GM20000 (cell line): ENCODE results near the gene DYNLRB1.
"Not testable (repeated sequence)": the region's sequence is repeated elsewhere in the genome, so short reads cannot be mapped to it uniquely, and the experiment has no call there.

Experiments used
- DNase-seq: peaks from one replicate; pipeline ENCODE4 v3.0.0; 2012; ENCODE audit warnings: low spot score
- TF ChIP-seq, protein P1 (sequence below): IDR thresholded peaks from 2 replicates; pipeline ENCODE4 v1.5.1; 2012; ENCODE audit warnings: mild to moderate bottlenecking, control low read depth; ENCODE audit errors: extremely low read depth, missing control alignments

DYNLRB1 gene

DNA sequence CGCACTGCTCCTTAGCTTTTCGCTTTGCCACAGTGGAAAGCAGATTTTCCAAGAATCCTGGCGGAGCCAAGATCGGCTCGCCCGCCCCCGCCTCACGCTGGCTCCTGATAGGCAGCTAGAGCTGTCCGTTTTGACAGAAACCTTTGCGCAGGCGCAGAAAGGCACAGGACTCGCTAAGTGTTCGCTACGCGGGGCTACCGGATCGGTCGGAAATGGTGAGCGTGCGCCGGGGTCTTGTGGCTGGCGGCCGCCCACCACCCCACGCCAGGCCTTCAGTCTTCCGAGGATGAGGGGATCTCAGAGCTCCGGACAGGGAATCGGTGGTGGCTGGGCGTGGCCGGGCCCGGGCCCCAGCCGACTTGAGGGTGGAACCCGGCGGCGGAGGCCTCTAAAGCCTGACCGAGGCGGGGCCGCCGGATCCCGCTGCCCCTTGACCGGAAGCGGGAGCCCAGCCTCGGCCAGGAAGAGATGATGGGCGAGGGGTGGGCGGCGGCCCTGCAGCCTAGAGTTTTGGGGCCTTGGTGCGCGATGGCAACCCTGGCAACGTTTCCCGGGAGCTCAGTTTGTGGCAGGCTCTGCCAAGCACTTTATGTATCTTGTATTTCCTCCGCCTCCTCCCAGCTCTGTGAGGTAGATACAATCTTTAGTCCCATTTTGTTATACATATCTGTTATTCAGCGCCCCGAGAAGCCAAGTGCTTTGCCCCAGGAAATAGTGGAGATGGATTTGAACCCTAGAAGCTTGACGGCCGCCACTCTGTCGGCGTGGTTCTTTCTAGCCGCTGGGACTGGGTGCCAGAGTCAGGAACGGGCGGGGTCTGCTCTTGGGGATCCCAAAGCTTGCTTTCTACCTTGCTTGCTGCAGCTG lies at the start of gene DYNLRB1:
Gene DYNLRB1 (plus strand): TSS at position 176 of the 867 bp plus-strand sequence. CDS start 37 bp downstream, at position 213.
- DNase-seq: peak; percentile 90
- TF ChIP-seq, protein P1, sequence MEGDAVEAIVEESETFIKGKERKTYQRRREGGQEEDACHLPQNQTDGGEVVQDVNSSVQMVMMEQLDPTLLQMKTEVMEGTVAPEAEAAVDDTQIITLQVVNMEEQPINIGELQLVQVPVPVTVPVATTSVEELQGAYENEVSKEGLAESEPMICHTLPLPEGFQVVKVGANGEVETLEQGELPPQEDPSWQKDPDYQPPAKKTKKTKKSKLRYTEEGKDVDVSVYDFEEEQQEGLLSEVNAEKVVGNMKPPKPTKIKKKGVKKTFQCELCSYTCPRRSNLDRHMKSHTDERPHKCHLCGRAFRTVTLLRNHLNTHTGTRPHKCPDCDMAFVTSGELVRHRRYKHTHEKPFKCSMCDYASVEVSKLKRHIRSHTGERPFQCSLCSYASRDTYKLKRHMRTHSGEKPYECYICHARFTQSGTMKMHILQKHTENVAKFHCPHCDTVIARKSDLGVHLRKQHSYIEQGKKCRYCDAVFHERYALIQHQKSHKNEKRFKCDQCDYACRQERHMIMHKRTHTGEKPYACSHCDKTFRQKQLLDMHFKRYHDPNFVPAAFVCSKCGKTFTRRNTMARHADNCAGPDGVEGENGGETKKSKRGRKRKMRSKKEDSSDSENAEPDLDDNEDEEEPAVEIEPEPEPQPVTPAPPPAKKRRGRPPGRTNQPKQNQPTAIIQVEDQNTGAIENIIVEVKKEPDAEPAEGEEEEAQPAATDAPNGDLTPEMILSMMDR: no peak

DNA sequence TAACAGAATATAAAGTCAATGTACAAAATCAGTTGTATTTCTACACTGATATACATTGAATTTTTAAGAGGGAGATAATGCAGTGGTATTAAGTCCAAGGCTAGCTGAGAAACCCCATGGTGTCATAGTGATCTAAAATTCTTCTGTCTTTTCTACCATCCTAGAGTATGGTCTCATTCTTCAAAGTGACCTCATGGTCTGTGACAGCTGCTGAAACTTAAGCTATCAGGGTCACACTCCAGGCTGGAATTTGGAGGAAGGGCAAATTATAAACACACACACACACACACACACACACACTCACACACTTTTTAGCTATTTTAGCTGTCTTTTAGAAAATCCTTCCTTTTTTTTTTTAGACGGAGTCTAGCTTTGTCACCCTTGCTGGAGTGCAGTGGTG lies 47.3 kb upstream of the DYNLRB1 start:
- DNase-seq: no peak

DNA sequence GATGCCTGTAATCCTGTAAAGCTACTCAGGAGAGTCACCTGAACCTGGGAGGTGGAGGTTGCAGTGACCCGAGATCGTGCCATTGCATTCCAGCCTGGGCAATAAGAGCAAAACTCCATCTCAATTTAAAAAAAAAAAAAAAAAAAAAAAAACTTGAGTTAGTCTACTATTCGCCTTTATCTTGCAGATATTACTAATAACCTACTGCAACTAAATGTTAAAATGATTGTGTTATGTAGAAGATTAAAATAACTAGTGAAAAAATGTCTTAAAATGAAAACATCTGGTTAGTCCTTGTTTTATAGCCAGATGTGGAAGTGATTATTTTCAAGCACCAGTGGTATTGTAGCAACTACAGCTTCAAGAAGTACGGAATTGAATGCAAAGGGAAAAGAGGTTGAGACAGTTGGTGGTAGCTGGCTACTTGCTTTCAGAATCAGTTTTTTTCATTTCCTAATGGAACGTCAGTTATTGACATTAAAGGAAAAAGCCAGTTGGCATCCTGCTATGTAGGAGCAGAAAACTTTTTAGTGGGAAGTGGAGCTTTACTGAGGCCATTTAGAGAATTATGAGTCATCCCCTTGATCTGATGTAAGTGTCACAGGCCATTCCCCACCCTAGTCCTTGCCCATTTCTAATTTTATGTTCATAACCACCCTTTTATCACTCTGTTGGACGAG lies 43.8 kb upstream of the DYNLRB1 start:
- DNase-seq: no peak
- TF ChIP-seq, protein P1: no peak

More for the DNA sequence above, 47.3 kb upstream of the DYNLRB1 start:
- TF ChIP-seq, protein P1: no peak

DNA sequence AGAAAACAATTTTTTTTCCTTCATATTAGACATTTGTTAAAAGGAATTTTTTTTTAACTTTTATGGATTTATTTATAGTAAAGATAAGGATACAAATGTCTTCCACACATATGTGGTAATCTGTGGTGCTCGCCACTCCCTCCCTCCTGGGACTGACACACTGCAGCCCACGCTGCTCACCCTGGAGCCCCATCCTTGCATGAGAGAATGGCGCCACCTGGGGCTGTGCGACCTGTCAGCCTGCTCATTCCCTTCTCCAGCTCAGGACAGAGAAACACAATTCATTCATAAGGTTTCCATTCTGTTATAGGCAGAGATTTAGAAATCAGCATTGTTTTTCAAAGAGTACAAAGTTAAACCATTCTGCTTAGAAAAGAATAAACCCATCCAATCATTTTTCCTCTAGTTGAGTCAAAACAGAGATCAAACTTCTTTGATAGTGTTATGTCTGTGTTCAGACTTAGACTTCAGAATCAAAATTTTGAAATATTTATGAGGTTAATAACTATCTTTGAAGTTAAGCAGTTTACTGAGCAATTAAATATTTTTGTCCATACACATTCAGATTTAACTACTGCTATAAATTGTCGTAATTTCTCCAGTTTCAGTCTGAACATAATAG lies 42.8 kb upstream of the DYNLRB1 start:
- DNase-seq: peak; percentile 57
- TF ChIP-seq, protein P1: peak; percentile 46

DNA sequence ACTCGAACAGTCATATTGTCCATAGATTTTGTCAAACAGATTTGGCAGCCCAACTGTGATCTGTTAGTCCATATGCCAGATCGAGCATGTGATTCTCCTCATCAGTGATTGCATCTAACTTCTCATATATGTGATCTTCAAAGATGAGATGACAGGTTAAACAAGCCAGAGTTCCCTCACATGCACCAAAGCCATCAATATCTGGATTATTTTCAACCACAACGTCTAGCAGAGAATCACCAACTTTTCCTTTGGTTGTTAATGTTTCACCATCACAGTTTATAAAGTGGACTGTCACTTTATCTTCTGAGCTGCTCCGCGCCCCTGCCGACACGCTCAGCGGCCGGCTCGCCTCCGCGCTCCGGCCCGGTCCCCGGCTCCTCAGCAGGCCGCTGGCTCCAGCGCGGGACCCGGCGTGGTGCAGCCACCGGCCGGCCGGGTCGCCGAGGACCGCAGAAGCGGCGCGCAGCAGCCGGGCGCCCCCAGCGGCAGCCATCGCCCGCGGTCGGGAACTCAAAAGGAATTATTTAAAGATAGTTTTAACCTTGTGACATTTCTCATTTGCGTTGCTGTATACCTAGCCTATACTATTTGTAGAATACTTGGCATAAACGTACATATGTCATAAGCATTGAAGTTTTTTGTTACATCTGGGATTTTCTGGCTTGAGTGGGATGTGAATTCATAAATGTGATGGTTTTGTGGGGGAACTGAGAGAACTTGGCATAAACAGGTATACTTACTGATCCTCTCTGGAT lies 40.1 kb upstream of the DYNLRB1 start:
- DNase-seq: peak; percentile 75

DNA sequence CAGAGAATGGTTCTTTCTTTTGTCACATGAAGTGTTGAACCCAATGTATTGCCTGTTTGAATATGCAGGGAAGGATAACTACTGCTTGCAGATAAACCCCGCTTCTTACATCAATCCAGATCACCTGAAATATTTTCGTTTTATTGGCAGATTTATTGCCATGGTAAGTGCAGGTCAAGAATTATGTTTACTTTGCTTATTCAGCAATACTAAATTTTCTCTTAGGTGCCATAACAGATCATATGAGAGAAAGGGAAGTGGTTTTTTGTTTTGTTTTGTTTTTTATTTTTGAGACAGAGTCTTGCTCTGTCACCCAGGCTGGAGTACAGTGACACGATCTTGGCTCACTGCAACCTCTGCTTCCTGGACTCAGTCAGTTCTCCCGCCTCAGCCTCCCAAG lies 36.6 kb upstream of the DYNLRB1 start:
- TF ChIP-seq, protein P1: no peak
- DNase-seq: no peak

More for the DNA sequence above, 40.1 kb upstream of the DYNLRB1 start:
- TF ChIP-seq, protein P1: peak; percentile 55

DNA sequence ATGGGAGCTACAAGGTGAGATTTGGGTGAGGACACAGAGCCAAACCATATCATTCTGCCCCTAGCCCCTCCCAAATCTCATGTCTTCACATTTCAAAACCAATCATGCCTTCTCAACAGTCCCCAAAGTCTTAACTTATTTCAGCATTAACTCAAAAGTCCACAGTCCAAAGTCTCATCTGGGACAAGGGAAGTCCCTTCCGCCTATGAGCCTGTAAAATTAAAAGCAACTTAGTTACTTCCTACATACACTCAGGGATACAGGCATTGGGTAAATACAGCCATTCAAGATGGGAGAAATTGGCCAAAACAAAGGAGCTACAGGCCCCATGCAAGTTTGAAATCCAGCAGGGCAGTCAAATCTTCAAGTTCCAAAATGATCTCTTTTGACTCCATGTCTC lies 34.1 kb upstream of the DYNLRB1 start:
- DNase-seq: not testable (repeated sequence)

DNA sequence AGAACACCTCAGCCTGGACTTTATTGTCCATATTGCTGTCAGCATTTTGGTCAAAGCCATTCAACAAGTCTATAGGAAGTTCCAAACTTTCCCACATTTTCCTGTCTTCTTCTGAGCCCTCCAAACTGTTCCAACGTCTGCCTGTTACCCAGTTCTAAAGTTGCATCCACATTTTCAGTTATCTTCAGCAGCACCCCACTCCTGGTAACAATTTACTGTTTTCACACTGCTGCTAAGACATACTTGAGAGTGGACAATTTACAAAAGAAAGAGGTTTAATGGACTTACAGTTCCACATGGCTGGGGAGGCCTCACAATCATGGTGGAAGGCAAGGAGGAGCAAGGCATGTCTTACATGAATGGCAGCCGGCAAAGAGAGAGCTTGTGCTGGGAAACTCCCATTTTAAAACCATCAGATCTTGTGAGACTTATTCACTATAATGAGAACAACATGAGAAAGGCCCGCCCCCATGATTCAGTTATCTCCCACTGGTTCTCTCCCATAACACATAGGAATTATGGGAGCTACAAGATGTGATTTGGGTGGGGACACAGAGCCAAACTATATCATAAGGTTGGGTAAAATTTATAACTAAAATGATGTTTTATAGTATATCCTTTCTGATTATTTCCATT lies 32.5 kb upstream of the DYNLRB1 start:
- DNase-seq: not testable (repeated sequence)
